HK-2 (cell line): ENCODE data around the gene TSC2.

Source experiments
- DNase-seq: peaks from one replicate; pipeline ENCODE4 v3.0.0-alpha.2; 2018; ENCODE audit not compliant: unreplicated experiment

Gene TSC2

DNA sequence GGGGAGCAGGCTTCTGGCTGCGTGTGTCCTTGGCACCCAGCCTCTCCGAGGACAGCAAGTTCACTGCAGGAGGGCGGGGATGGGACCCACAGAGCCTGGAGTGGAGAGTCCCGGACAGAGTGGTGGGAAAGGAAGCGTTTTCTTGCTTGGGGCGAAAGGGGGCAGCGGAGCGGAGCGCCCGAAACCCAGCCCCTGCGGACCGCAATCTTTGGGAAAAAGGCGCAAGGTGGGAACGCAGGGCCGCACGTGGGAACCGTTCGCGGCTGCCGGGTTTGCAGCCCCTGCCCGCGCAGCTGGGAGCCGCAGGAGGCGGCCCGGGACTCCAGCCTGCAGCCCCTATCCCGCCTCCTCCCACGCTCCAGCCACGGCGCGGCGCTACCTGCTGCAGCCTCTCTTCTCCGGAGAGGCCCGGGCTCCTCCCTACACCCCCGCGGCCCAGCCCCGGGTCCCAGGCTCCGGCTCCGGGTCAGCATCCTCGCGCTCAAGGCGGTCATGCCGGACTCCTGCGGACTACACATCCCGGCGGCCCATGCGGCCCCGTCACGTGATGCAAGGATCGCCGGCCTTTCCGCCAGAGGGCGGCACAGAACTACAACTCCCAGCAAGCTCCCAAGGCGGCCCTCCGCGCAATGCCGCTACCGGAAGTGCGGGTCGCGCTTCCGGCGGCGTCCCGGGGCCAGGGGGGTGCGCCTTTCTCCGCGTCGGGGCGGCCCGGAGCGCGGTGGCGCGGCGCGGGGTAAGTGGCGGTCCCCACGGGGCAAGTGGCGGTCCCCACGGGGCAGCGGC is at the start of gene TSC2, which contains the start of gene NTHL1:
TSC2 (plus strand) TSS at position 656 of the 786 bp plus-strand sequence. CDS start 631 bp downstream, outside the sequence.
NTHL1 (minus strand) TSS at position 505 of the 786 bp plus-strand sequence; CDS start at position 494, 11 bp downstream.
- peak; percentile 94 for DNase-seq

- DNase-seq, result no peak
Observed at GRCh38 chr16:1998360-1998835, 49.4 kb upstream of the TSC2 start.

DNA sequence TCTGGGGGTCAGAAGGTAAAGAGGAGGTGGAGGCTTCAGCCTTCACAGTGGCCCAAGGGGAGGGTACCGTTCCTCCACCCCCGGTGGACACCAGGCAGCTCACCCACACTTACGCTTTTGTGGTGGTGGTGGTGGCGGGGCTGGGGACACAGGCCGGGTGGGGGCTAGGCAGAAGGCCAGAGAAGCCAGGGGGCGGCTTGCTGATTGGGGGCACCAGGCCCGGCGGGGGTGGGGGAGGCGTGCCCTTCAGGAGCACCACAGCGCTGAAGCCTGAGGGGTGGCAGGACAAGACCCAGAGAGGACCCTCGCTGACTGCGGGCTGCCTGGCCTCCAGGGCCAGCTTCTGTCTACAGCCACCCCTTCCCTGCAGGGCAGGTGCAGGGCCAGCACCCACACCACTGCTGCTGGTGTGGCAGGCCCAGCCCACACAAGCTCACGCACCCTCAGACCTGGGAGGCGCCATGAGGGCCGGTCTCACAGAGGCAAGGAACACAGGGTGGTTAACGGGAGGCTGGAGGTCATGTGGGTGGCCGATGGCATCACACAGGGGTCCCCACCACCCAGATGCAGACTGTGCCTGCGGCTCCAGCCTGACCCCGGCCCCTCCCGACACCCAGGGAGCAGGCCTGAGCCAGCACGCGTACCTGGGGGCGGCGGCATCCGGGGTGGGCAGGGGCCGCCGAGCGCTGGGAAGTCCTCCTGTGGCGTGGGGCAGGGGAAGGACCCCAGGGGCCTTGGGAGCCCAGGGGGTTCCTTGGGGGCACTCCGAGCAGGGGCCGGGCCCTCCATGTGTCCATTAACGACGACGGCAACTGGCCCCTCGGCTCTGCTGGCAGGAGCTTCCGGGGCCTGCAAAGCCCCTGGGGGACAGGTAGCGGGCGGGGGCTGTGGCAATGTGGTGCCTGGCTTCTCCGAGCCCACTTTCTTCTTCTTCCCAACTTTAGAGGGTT is 48.7 kb upstream of the TSC2 start:
- no peak for DNase-seq

DNA sequence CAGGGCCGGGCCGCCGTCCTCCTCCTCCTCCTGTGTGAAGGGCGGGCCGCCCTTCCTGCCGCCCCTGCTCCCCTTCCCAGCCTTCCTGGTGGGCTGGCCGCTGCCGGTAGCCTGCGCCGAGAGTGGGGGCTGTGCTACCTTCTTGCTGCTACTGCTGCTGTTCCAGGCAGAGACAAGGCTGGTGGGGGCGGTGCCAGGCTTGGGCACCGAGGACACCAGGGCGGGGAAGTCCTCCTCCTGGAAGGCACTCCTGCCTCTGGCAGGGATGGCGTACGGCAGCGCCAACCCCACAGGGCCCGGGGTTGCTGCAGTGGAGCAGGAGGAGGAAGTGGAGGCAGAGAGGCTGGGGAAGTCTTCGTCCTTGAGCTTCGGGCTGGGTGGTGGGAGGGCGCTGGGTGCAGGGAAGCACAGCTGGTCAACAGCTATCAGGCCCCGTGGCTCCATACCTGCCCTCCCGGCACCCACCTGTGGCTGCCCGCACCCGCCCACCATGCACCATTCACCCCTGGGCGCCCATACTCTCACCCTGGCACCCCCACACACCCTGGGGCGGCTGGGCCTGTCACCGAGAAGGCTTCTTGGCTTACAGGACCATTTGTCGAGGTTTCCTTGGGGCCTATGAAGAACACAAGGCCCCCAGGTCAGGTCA is 47.8 kb upstream of the TSC2 start:
- DNase-seq, result no peak

GRCh38 chr16:2001035-2001434 is 46.8 kb upstream of the TSC2 start:
- DNase-seq, result no peak

- DNase-seq, result no peak
Observed at GRCh38 chr16:2001456-2002355, 46.1 kb upstream of the TSC2 start.

DNA sequence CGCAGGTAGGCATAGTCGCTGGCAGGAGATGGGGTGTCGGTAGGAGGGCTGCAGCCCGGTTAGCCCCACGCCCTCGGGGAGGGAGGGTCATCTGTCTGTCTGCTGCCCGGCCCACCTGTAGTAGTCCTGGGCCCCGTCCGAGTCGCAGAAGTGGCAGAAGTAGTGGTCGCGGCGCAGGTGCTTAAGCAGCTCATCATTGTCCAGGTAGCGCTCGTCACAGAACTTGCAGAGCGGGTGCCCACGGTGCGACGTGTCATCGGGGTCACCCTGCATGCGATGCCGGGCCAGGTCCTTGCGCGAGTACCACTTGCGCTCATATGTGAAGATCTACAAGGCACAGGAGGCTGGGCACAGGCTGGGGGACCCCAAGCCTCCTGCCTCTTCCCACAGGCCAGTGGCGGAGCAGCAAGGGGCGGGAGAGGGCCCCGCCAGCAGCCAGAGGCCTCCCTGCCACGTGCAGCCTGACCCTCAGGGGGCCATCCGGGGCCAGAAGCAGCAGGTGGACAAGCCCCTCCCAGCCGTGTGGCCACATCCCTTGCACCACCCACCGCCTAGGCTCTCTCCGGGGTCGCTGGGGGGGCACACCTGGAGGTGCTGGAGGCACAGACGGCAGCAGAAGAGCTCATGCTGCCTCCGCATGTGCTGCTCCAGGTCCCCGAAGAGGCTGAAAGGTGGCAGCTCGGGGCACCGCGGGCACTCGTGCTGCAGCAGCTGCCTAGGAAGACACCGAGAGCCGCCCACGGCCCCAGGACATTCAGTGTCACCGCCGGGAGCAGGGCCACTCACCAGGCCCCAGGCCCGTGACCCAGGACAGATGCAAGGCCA is 45.2 kb upstream of the TSC2 start:
- DNase-seq, result no peak

DNA sequence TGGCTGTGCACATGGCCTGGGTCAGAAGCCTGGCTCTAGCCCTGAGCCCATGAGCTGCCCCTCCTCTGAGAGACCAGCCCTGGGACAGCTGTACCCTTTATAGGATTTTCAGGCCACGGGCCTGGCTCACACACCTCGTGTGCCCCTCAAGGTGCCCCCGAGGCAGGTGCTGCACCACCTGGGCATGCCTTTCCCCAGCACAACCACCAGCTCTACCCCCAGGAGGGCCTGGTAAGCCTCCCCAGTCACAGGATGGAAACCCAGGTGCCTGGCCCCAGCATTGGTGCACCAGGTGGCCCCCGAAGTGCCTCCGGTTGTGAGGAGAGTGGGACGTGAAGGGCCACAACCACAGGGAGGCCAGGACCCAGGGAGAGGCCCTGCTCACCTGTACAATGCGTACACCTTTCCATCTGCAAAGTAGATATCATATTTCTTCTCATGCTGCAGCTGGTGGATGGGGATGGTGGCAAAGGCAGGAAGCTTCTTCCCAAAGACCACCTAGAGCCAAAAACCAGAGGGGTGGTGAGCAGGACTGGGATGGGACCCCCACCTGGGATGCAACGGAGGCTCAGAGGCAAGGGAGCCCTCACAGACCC is 44.5 kb upstream of the TSC2 start:
- DNase-seq, result no peak

DNA sequence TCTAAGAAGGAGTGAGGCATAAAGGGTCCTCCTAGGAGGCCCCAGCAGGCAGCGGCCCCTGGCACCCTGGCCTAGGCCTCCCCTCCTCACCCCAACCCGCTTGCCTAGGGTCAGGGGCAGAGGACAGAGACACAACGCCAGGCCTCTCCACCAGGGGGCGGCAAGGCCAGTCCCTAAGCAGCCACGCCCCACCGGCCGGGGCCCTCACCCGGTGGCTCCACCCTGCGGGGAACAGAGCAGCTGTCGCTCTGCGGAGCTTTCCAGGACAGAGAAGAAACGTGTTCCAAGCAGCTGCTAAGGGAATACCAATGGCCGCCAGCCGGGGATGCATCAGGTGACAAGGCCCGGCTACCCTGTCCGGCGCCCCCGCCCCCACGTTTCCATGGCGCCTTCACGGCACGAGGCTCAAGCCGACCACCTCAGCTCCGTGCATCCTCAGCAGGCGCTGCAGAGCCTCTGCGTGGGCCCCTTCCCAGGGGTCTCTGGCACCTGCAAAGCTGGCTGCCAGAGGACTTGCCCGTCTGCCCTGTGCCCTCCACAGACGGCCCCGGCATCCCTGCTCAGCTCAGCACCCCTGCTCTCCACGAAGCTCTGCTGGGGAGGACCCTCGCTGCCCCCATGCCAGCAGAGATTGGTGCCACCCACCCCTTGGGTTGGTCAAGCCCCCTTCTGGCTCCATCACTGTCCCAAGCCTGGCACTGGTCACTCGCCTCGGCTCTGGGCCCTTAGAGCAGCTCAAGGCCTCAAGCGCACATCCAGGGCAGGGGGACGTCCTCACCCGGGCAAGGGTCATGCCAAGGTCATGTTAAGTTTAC is 43.8 kb upstream of the TSC2 start:
- peak; percentile 61 for DNase-seq

DNA sequence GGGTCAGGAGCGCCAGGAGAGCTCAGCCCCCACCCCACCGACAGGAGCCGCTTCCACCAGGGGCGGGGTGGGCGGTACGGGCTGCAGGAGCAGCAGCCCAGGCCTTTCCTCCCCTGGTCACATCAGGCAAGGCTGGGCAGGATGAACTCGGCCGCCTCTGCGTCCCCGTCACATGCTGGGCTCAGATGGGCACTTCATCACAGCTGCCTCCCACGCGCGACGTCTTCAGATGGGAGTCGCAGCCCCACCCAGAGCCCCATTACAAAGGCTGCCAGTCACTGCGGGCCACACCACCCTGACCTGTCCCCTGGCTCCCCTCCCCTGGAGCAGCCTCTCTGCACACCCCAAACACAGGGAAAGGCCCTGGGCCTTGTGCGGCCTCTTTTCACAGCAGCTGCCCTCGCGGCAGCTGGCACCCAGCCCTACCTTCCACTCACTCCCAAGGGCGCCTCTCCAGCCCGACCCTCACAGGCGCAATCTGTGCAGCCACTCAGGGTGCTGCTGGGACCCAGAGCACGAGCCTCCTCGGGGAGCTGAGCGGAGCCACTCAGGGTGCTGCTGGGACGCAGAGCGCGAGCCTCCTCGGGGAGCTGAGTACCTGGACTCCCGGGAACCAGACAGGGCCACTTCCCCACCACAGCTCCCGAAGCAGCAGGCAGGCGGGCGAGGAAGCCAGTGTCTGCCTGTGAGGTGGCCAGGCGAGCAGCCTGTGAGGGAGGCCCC is 42.8 kb upstream of the TSC2 start:
- DNase-seq, result no peak

- no peak for DNase-seq
Observed at GRCh38 chr16:2005646-2006045, 42.1 kb upstream of the TSC2 start.

DNA sequence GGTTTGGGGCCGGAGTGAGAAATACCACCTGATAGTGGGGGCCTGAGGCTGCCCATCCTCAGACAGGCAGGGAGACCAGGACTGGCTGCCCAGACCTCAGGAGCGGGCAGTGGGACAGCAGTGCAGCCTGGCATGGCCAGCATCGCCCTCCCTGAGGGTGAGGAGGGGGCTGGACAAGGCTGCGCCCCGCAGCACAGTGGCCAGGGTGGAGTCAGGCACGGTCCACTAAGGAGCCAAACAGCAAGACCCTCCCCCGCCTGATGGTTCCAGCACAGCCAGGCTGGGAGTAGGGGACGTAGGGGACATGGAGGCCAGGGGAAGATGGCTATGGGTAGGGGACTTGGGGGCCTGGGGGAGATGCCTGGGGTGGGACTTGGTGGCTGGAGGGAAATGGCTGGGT is 41.5 kb upstream of the TSC2 start:
- DNase-seq, result no peak

GRCh38 chr16:2007081-2007836 is 40.5 kb upstream of the TSC2 start:
- no peak for DNase-seq

GRCh38 chr16:2008009-2008526 is 39.7 kb upstream of the TSC2 start:
- DNase-seq, result no peak

DNA sequence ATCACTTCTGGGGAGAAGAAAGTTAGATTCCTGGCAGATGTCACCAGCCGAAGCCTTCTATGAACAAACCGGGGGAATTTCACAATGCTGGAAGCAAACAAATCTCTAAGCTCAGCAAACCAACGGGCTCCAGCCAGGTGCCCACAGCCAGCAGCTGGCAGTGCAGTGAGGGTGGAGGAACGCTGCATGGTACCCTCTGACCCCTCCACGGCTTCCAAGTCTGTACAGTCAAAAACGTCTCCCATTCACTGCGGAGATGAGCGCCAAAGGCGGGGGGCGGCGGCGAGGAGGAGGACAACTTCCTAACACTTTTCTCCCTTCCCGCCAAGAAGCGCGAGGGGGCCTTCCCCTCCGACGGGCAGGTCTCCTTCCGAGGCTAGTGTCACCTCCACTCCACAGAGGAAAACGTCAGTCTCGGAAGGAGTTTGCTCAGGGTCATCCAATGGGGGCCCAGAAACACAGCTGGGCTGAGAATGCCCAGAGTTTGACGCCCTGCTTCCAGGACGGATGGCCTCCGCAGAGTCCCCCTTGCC is 39.1 kb upstream of the TSC2 start:
- peak; percentile 28 for DNase-seq

DNA sequence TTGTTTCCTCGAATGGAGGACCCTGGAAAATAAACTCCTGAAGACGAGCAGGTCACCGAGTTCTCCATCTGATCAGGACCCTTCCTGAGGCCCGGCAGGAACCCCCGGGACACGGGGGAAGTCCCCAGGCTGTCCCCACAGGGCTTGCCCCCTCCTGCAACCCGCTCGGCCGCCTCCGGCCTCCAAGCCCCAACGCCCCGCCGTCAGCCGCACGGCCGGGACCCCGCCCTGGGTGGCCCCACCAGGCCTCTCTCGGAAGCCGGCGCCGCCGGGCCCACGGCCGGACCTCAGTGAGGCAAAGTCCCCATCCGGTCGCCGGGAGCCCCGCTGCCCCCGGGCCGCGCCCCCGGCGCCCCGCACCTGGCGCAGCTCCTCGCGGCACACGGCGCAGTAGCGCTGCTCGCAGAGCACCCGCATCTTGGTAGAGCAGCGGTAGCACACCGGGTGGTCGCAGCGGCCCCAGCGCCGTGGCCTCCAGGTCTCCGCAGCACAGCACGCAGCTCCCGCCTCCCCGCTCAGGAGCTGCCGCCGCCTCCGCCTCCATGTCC is 38.5 kb upstream of the TSC2 start:
- DNase-seq, result no peak
